Measurements from ENCODE around the gene THUMPD3.
A peak's percentile ranks its signal among the peaks of the same experiment; 100 is the strongest.

The THUMPD3 gene

GRCh38 chr3:9343115-9343514 is 19.7 kb upstream of the THUMPD3 start:
- no peak for DNase-seq (ENCODE audit: low spot score)
- CTCF ChIA-PET, result no interaction called here
- POLR2A ChIA-PET (ENCODE audit: low non-redundant PET), result no interaction called here
- TF ChIP-seq CTCF (conservative IDR thresholded peaks at IDR 0.05; ENCODE audit: low read depth), result no peak
- no peak overlapping the region for H3K27ac ChIP-seq

GRCh38 chr3:9345041-9345440 is 17.8 kb upstream of the THUMPD3 start:
- POLR2A ChIA-PET (ENCODE audit: low non-redundant PET), result no interaction called here
- CTCF ChIA-PET, result interaction anchor here (0.7 kb wide), 1 partner anchor 10 kb away, joined by 3 read pairs; no protein-coding TSS in a partner anchor
- no peak for TF ChIP-seq CTCF (conservative IDR thresholded peaks at IDR 0.05; ENCODE audit: low read depth)
- no peak for DNase-seq (ENCODE audit: low spot score)
- H3K27ac ChIP-seq, result no peak overlapping the region

- no peak overlapping the region for H3K27ac ChIP-seq
- TF ChIP-seq CTCF (conservative IDR thresholded peaks at IDR 0.05; ENCODE audit: low read depth), result no peak
- POLR2A ChIA-PET (ENCODE audit: low non-redundant PET), result no interaction called here
- CTCF ChIA-PET, result no interaction called here
- no peak for DNase-seq (ENCODE audit: low spot score)
These were observed 16.7 kb upstream of the THUMPD3 start for GRCh38 chr3:9346141-9346540.

DNA sequence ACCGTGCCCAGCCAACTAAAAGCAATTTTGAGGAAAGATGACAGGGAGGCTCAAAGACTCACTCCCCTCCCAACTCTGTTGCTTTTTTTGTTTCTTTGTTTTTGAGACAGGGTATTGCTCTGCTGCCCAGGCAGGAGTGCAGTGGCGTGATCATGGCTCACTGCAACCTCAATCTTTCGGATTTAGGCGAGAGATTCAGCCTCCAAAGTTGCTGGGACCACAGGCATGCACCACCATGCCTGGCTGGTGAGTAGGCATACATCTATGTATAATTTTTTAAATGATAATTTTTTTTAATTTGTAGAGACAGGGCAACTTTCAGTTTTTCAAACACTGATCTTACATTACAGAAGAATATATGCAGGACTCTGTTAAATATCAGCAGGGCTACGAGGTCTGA is 15.8 kb upstream of the THUMPD3 start:
- H3K27ac ChIP-seq, result no peak overlapping the region
- CTCF ChIA-PET, result no interaction called here
- POLR2A ChIA-PET (ENCODE audit: low non-redundant PET), result no interaction called here
- no peak for DNase-seq (ENCODE audit: low spot score)
- no peak for TF ChIP-seq CTCF (conservative IDR thresholded peaks at IDR 0.05; ENCODE audit: low read depth)

GRCh38 chr3:9347887-9348286 is 15.0 kb upstream of the THUMPD3 start:
- DNase-seq (ENCODE audit: low spot score), result no peak
- CTCF ChIA-PET, result no interaction called here

GRCh38 chr3:9349321-9350117 is 13.3 kb upstream of the THUMPD3 start:
- CTCF ChIA-PET, result no interaction called here
- peak; percentile 15 for DNase-seq (ENCODE audit: low spot score)
- no peak for TF ChIP-seq CTCF (conservative IDR thresholded peaks at IDR 0.05; ENCODE audit: low read depth)

More at GRCh38 chr3:9347887-9348286, 15.0 kb upstream of the THUMPD3 start:
- POLR2A ChIA-PET (ENCODE audit: low non-redundant PET), result no interaction called here
- no peak for TF ChIP-seq CTCF (conservative IDR thresholded peaks at IDR 0.05; ENCODE audit: low read depth)
- H3K27ac ChIP-seq, result no peak overlapping the region

More at GRCh38 chr3:9349321-9350117, 13.3 kb upstream of the THUMPD3 start:
- POLR2A ChIA-PET (ENCODE audit: low non-redundant PET), result no interaction called here
- no peak overlapping the region for H3K27ac ChIP-seq

Measured in RWPE1 (cell line).